ENCODE results near the gene TMEM131. TPM values are rescaled to one million over a fixed set of nuclear protein-coding genes. Genes with fewer than 3 reads are reported as not detected.

TMEM131 gene
- total RNA-seq, 1 experiment from 2014 or later: 5.9 TPM

- peaks cover 13% of the 10 kb centered on the region for H3K36me3 ChIP-seq
- no peak for DNase-seq
Measured at GRCh38 chr2:97761192-97761591, 234.6 kb downstream of the TMEM131 start.

GRCh38 chr2:97760480-97761049, 235.2 kb downstream of the TMEM131 start:
- Histone ChIP-seq H3K4me3 (no peak overlapping the region), H3K27me3 (no peaks in the 10 kb centered on the region), H3K9me3 (no peaks in the 10 kb centered on the region), H3K36me3 (peaks cover 13% of the 10 kb centered on the region)
- DNase-seq: no peak

More at GRCh38 chr2:97761192-97761591, 234.6 kb downstream of the TMEM131 start:
- H3K4me3 ChIP-seq: no peak overlapping the region
- H3K27me3 ChIP-seq: no peaks in the 10 kb centered on the region
- no peaks in the 10 kb centered on the region for H3K9me3 ChIP-seq

GRCh38 chr2:97759727-97760407, 235.9 kb downstream of the TMEM131 start:
- no peak overlapping the region for H3K4me3 ChIP-seq
- no peaks in the 10 kb centered on the region for H3K27me3 ChIP-seq
- H3K9me3 ChIP-seq: no peaks in the 10 kb centered on the region
- peaks cover 13% of the 10 kb centered on the region for H3K36me3 ChIP-seq
- no peak for DNase-seq

GRCh38 chr2:97758131-97758705, 237.5 kb downstream of the TMEM131 start:
- H3K4me3 ChIP-seq: no peak overlapping the region
- H3K9me3 ChIP-seq: no peaks in the 10 kb centered on the region
- no peak for DNase-seq
- no peaks in the 10 kb centered on the region for H3K27me3 ChIP-seq
- H3K36me3 ChIP-seq: peaks cover 13% of the 10 kb centered on the region

GRCh38 chr2:97757062-97757461, 238.7 kb downstream of the TMEM131 start:
- Histone ChIP-seq H3K4me3 (no peak overlapping the region), H3K36me3 (peaks cover 13% of the 10 kb centered on the region), H3K27me3 (no peaks in the 10 kb centered on the region), H3K9me3 (no peaks in the 10 kb centered on the region)
- DNase-seq: no peak

- H3K27me3 ChIP-seq: no peaks in the 10 kb centered on the region
- no peaks in the 10 kb centered on the region for H3K9me3 ChIP-seq
- DNase-seq: no peak
- H3K36me3 ChIP-seq: peaks cover 10% of the 10 kb centered on the region
- H3K4me3 ChIP-seq: no peak overlapping the region
Measured at GRCh38 chr2:97755491-97755890, 240.3 kb downstream of the TMEM131 start.

GRCh38 chr2:97754690-97755346, 240.9 kb downstream of the TMEM131 start:
- DNase-seq: no peak
- Histone ChIP-seq H3K4me3 (no peak overlapping the region), H3K27me3 (no peaks in the 10 kb centered on the region), H3K9me3 (no peaks in the 10 kb centered on the region), H3K36me3 (peaks cover 8% of the 10 kb centered on the region)

- no peak overlapping the region for H3K4me3 ChIP-seq
- DNase-seq: no peak
- H3K9me3 ChIP-seq: no peaks in the 10 kb centered on the region
- no peaks in the 10 kb centered on the region for H3K27me3 ChIP-seq
- peaks cover 3% of the 10 kb centered on the region; the same call in 1 of the 2 replicates for H3K36me3 ChIP-seq
Measured at GRCh38 chr2:97752342-97753334, 243.1 kb downstream of the TMEM131 start.

GRCh38 chr2:97751752-97752151, 244.0 kb downstream of the TMEM131 start:
- no peak overlapping the region for H3K4me3 ChIP-seq
- H3K9me3 ChIP-seq: no peaks in the 10 kb centered on the region
- DNase-seq: no peak
- H3K27me3 ChIP-seq: no peaks in the 10 kb centered on the region
- peaks cover 3% of the 10 kb centered on the region; the same call in 1 of the 2 replicates for H3K36me3 ChIP-seq

- Histone ChIP-seq H3K4me3 (no peak overlapping the region), H3K27me3 (no peaks in the 10 kb centered on the region), H3K9me3 (no peaks in the 10 kb centered on the region), H3K36me3 (no peaks in the 10 kb centered on the region; the same call in 1 of the 2 replicates)
- no peak for DNase-seq
Measured at GRCh38 chr2:97750017-97750416, 245.7 kb downstream of the TMEM131 start.

GRCh38 chr2:97749581-97749980, 246.2 kb downstream of the TMEM131 start:
- Histone ChIP-seq H3K27me3 (no peaks in the 10 kb centered on the region), H3K9me3 (no peaks in the 10 kb centered on the region), H3K36me3 (no peaks in the 10 kb centered on the region; the same call in 1 of the 2 replicates), H3K4me3 (no peak overlapping the region)
- no peak for DNase-seq

GRCh38 chr2:97747716-97748115, 248.0 kb downstream of the TMEM131 start:
- no peak overlapping the region for H3K4me3 ChIP-seq
- peak; percentile 25 for DNase-seq
- H3K9me3 ChIP-seq: no peaks in the 10 kb centered on the region
- H3K36me3 ChIP-seq: 0 out of 2 replicates have a peak, but pooled peaks cover 3% of the 10 kb centered on the region
- no peaks in the 10 kb centered on the region for H3K27me3 ChIP-seq

GRCh38 chr2:97747285-97747684, 248.5 kb downstream of the TMEM131 start:
- no peak overlapping the region for H3K4me3 ChIP-seq

GRCh38 chr2:97745474-97746174, 250.1 kb downstream of the TMEM131 start:
- Histone ChIP-seq H3K27me3 (no peaks in the 10 kb centered on the region), H3K9me3 (no peaks in the 10 kb centered on the region), H3K4me3 (no peak overlapping the region), H3K36me3 (0 out of 2 replicates have a peak, but pooled peaks cover 3% of the 10 kb centered on the region)
- no peak for DNase-seq

More at GRCh38 chr2:97747285-97747684, 248.5 kb downstream of the TMEM131 start:
- H3K27me3 ChIP-seq: no peaks in the 10 kb centered on the region
- no peaks in the 10 kb centered on the region for H3K9me3 ChIP-seq
- no peak for DNase-seq
- 0 out of 2 replicates have a peak, but pooled peaks cover 3% of the 10 kb centered on the region for H3K36me3 ChIP-seq

- Histone ChIP-seq H3K27me3 (no peaks in the 10 kb centered on the region), H3K9me3 (no peaks in the 10 kb centered on the region), H3K4me3 (no peak overlapping the region), H3K36me3 (0 out of 2 replicates have a peak, but pooled peaks cover 3% of the 10 kb centered on the region)
- no peak for DNase-seq
Measured at GRCh38 chr2:97743913-97744312, 251.8 kb downstream of the TMEM131 start.

All from MG63 (cell line).